ENCODE results near the gene BICD2. TPM values are rescaled to one million over a fixed set of nuclear protein-coding genes. Genes with fewer than 3 reads are reported as not detected.

The BICD2 gene
- total and polyA plus RNA-seq, 10 of the 15 experiments (the other 5 are each of a cell fraction or from before 2014, with no cell fraction given) = 5.3 to 25.5 (median 14.4) TPM

- no peaks in the 10 kb centered on the region; the same call in 1 of the 2 replicates for H4K20me1 ChIP-seq (ENCODE audit: control insufficient read depth, insufficient read depth)
- H2AFZ ChIP-seq (ENCODE audit: control insufficient read depth, low read depth, low read length) = no peak overlapping the region
- peaks cover 23 to 42% of the 10 kb centered on the region in 2 experiments for H3K36me3 ChIP-seq (ENCODE audit: control insufficient read depth in 2 of 2, insufficient read depth in 2 of 2, low read length in 1 of 2)
- intact Hi-C loops (cut with micrococcal nuclease; ENCODE audit: unreplicated experiment) = no loop called here
- no peak for FAIRE-seq
- no peak for TF ChIP-seq RELA (IDR thresholded peaks at IDR 0.05; ENCODE audit: borderline replicate concordance, partially characterized antibody)
- no peak for TF ChIP-seq KDM1A (IDR thresholded peaks at IDR 0.05; ENCODE audit: borderline replicate concordance)
- no peak for TF ChIP-seq YBX1 (IDR thresholded peaks at IDR 0.05)
- TF ChIP-seq EGR1 (IDR thresholded peaks at IDR 0.05; ENCODE audit: borderline replicate concordance in 1 of 2, low read depth in 2 of 2, low read length in 2 of 2) = no peak
- no peak for TF ChIP-seq RCOR1 (conservative IDR thresholded peaks at IDR 0.05; ENCODE audit: low read depth, low read length)
- no peak for TF ChIP-seq ZZZ3 (IDR thresholded peaks at IDR 0.05; ENCODE audit: control insufficient read depth, insufficient read length, low read depth)
- no peak for TF ChIP-seq BACH1 (IDR thresholded peaks at IDR 0.05; ENCODE audit: borderline replicate concordance)
- no peak for TF ChIP-seq NFIC (IDR thresholded peaks at IDR 0.05; ENCODE audit: low read depth, low read length)
- TF ChIP-seq SMC3 (IDR thresholded peaks at IDR 0.05; ENCODE audit: borderline replicate concordance, low read length) = no peak
- no peak for TF ChIP-seq NKRF (conservative IDR thresholded peaks at IDR 0.05)
- no peak for DNase-seq (ENCODE audit: low read depth, low spot score)
- H3K4me2 ChIP-seq (ENCODE audit: control insufficient read depth, insufficient read depth) = no peak overlapping the region
- no TSS peak for BruUV-seq (replicated peaks)
- in situ Hi-C loops (cut with MboI) = no loop called here
- ATAC-seq = no peak
- WGBS (ENCODE audit: insufficient coverage, insufficient replicate concordance, low lambda C conversion rate, missing lambda C conversion rate) = 99% methylated on average over 15 of the region's 15 CpGs
- CTCF ChIA-PET = interaction anchor here (0.6 to 10.7 kb wide), 3 partner anchors 11 to 77 kb away, joined by 3 to 156 read pairs (median 3); no protein-coding TSS in a partner anchor
- RAD21 ChIA-PET (ENCODE audit: unreplicated experiment) = interaction anchor here (1.1 kb wide), 1 partner anchor 78 kb away, joined by 3 read pairs; no protein-coding TSS in a partner anchor
- SMC1A ChIA-PET (ENCODE audit: uncharacterized antibody, unreplicated experiment) = no interaction called here
- POLR2A ChIA-PET = no interaction called here
- H3K9me3 ChIP-seq (replicated peaks; ENCODE audit: control insufficient read depth, insufficient read depth, low read length) = no peaks in the 10 kb centered on the region
- H3K4me1 ChIP-seq (ENCODE audit: control insufficient read depth, insufficient read depth, low read length) = peaks cover 26% of the 10 kb centered on the region
- H3K4me3 ChIP-seq = no peak overlapping the region
- H3K27me3 ChIP-seq (replicated peaks in 1 of 2; ENCODE audit: control insufficient read depth in 2 of 2, insufficient read depth in 2 of 2, low read length in 1 of 2) = no peaks in the 10 kb centered on the region
- no peak overlapping the region for H3K27ac ChIP-seq (ENCODE audit: control insufficient read depth, insufficient read depth)
- no peak overlapping the region for H3K9ac ChIP-seq (ENCODE audit: control insufficient read depth, insufficient read depth, low read length)
- H3K79me2 ChIP-seq (ENCODE audit: control insufficient read depth, insufficient read depth, low read length) = peaks cover 2% of the 10 kb centered on the region; the same call in 1 of the 2 replicates
Observed at GRCh38 chr9:92712767-92713166, 51.9 kb downstream of the BICD2 start.
